Stimulated activated CD4-positive, alpha-beta T cell treated with anti-CD3 and anti-CD28 coated beads, Interleukin-4, amount 100 ng/mL, for 24 hours (primary cell): ENCODE data around the gene GTF2B.
A peak's percentile ranks its signal among the peaks of the same experiment; 100 is the strongest.
"Not testable (repeated sequence)": the region's sequence is repeated elsewhere in the genome, so short reads cannot be mapped to it uniquely, and the experiment has no call there.

Experiments
- DNase-seq: peaks from one replicate; pipeline ENCODE4 v3.0.0-alpha.2; 2020

The GTF2B gene, protein sequence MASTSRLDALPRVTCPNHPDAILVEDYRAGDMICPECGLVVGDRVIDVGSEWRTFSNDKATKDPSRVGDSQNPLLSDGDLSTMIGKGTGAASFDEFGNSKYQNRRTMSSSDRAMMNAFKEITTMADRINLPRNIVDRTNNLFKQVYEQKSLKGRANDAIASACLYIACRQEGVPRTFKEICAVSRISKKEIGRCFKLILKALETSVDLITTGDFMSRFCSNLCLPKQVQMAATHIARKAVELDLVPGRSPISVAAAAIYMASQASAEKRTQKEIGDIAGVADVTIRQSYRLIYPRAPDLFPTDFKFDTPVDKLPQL

DNA sequence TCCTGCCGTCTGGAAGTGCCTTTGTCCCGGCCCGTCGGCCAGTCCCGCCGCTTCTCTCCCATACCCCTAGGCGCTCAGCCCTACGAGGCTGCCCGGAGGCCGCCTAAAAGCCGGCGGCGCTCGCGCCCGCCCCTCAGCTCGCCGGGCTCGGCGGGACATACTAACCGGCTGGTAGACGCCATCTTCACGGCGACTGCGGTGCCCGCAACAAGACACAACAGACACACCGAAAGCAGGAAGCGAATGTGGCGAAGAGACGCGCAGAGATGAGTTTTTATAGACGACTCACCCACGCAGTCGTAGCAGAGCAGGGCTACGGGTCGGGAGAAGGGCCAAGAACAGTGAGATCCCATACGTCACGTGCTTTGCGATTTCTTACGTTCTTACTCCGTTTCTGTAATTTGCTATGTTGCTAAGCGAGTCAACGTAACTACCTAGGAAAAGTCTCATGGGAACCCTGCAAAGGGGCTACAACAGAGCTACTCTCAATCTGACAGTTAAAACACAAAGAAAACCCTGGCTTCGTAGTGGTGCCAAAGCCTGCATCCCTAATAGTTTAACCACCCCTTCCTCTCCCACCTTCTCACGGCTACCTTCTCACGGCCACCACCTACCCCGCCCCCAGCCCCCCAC is at the start of gene GTF2B:
TSS of gene GTF2B (minus strand) at position 250 of the 633 bp plus-strand sequence. CDS start at position 182, 68 bp downstream.
- peak; percentile 95 for DNase-seq

- DNase-seq: not testable (repeated sequence)
Measured at GRCh38 chr1:88938528-88938927, 47.2 kb upstream of the GTF2B start.

- DNase-seq: no peak
Measured at GRCh38 chr1:88936760-88937342, 45.5 kb upstream of the GTF2B start.

GRCh38 chr1:88936223-88936523 is 44.8 kb upstream of the GTF2B start:
- DNase-seq: no peak

DNA sequence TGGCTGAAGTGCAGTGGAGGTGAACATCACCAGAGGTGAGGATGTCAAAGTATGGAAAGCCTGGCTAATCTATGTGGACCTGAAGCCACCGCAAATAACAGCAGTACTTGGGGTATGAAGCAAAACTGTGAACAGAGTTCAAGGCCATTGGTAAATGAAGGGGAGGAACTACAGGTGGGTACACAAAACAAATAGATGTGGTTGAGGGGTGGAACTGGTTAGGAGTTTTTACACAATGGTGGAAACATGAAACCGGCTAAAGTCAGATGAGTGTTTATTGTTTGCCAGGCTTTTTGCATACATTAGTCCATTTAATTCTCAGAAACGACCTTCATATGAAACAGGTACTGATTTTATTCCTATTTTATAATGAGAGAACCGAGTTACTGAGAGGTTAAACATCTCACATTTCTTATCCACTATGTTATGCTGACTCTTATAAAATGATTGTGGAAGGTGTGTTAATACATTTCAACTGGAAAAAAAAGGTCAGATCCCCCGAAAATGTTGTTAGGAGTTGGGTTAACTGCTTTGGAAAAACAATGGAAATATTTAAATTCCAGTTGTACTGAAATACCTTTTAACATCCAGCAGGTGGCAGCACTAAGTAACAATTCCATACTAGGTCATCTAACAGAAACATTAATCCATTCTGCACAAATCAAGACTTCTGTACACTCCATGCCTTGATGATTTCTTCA is 44.3 kb upstream of the GTF2B start:
- DNase-seq: peak; percentile 21

- not testable (repeated sequence) for DNase-seq
Measured at GRCh38 chr1:88930176-88930575, 38.8 kb upstream of the GTF2B start.

DNA sequence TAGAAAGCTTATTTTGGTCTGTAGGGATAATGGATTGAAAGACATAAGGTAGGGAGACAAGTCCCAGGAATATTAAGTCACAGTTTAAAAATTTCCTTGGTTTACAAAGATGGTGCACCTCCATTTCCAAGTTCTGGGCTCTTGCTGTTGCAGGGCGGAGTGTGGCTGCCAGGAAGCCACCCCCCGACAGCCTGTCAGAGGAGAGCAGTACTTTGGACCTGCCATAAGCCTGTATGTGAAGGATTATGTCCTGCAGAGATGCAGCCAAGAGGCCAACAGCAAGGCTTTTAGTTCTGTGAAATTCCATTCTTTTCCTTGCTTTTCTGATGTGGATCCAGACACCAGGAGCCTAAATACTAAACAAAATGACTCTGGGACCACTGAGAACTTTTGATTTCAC is 31.9 kb upstream of the GTF2B start:
- DNase-seq: no peak

- DNase-seq: no peak
Measured at GRCh38 chr1:88922214-88922613, 30.8 kb upstream of the GTF2B start.

GRCh38 chr1:88920845-88921244 is 29.5 kb upstream of the GTF2B start:
- DNase-seq: no peak

DNA sequence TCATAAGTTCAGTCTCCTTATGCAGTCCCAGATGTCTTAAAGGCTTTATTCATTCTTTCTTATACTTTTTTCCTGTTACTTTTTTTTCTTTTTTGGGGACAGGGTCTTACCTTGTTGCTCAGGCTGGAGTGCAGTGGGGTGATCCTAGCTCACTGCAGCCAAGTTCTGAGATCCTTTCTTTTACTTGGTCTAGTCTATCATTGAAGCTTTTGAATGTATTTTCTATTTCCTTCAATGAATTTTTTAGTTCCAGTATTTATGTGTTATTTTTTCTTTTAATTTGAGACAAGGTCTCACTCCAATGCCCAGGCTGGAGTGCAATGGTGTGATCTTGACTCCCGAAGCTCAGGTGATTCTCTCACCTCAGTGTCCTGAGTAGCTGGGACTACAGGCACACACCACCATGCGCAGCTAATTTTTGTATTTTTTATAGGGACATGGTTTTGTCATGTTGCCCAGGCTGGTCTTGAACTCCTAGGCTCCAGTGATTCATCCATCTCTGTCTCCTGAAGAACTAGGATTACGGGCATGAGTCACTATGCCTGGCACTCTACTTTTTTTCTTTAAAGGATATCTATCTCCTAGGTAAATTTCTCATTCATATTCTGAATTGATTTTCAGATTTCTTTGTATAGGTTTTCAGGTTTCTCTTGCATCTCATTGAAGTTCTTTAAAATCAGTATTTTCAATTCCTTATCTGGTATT is 26.1 kb upstream of the GTF2B start:
- DNase-seq: no peak

DNA sequence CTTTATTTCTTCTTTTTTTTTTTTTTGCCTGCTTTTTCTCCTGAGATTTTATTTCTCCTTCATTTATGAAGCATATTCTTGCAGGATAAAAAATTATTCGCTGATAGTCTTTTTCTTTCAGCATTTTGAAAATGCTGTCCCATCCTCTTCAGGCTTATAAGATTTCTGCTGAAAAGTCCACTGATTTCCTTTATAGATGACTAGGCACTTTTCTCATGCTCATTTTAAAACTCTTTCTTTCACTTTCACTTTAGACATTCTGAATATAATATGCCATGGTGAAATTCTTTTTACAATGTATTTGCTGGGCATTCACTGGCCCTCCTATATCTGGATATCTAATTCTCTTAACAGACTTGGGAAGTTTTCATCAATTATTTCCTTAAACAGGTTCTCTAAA is 25.5 kb upstream of the GTF2B start:
- no peak for DNase-seq

- not testable (repeated sequence) for DNase-seq
Measured at GRCh38 chr1:88911800-88912199, 20.4 kb upstream of the GTF2B start.

DNA sequence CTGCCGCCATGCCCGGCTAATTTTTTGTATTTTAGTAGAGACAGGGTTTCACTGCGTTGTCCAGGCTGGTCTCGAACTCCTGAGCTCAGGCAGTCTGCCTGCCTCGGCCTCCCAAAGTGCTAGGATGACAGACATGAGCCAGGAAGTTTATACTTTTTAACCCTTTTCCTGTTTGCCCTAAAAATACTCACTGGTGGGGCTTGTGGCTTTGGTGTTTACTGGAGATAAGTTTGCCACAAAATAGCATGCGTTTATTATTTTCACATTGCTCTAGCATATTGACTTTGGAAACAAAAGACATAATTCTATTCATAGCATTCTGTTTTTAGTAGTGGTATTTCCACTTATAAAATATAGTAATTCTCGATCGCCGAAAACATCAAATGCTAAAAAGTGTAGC is 19.8 kb upstream of the GTF2B start:
- DNase-seq: no peak

- no peak for DNase-seq
Measured at GRCh38 chr1:88910401-88910800, 19.0 kb upstream of the GTF2B start.

DNA sequence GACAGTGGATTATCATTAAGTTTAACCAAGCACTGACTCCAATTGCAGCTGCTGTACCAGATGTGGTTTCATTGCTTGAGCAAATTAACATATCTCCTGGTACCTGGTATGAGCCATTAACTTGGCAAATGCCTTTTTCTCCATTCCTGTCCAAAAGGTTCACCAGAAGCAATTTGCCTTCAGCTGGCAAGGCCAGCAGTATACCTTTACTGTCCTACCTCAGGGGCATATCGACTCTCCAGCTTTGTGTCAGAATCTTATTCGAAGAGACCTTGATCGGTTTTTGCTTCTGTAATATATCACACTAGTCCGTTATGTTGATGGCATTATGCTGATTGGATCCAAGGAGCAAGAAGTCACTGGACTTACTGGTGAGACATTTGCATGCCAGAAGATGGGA is 9.5 kb upstream of the GTF2B start:
- DNase-seq: no peak

DNA sequence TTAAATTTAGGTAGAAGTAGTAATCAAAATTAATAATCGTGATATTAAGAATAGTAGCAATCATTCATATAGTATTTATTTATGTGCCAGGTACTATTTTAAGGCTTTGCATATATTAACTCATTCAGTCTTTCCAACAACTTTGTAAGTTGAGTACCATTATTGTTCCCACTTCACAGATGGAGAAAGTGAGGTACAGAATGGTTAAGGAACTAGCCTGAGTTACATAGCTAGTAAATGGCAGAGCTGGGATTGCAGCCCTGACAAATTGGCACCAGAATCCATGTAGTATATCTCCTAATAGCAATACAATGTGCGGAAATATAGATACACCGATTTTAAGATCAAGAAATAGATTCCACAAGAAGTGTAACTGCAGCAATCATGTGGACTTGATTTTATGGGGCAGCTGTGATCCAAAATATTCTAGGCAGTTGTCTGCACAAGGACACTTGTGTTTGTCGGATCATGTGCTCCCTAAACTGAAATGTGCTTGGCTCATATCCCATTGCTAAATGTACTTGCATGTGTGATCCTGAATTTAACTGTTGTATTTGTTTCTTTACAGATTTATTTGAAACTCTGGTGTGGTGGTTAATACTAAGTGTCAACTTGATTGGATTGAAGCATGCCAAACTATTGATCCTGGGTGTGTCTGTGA is 5.8 kb upstream of the GTF2B start:
- no peak for DNase-seq

DNA sequence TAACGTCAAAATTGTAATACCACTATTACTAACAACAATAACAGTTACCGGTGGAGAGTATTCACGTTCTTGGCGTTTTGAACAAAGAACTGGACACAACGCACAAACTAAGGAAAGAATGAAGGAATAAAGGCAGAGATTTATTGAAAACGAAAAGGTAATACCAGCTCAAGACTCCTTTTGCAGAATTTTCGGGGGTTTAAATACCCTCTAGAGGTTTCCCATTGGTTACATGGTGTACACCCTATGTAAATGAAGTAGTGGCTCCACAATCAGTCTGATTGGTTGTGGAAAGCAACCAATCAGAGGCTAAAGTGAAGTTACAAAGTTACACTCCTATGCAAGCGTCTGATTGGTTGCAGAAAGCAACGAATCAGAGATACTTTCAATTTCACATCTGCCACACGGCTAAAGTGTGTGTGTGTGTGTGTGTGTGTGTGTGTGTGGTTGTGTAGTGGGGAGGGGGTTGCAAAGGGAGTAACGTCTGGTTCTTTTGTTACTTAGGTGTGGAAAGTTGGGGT is 1.1 kb upstream of the GTF2B start:
- no peak for DNase-seq

- DNase-seq: no peak
Measured at GRCh38 chr1:88891951-88892340, 579 bp upstream of the GTF2B start.

DNA sequence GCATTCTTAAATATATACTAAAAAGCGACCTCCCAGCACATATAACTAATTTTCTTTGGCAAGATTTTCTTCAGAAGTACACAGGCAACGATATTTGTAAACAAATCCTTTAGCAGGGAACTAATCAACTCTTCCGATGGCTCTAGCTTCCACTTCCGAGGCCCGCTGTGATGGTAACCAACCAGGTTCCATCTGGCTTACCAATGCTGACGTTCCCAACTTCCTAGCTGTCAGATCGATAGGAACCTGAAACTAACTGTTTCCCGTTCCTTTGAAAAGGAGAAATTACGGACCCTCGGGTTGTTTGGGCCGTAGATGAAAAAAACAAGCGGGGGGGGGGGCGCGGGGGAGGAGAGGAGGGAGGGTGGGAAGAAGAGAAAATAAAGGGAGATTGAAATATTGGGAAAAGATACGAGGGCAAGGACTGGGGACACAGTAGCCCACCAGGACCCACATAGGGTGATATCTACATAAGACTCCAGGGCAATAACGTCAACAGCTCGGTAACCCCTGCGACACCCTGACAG is 513 bp downstream of the GTF2B start:
- peak; percentile 40 for DNase-seq

GRCh38 chr1:88890131-88890530 is 1.2 kb downstream of the GTF2B start:
- DNase-seq: no peak

GRCh38 chr1:88888750-88889149 is 2.6 kb downstream of the GTF2B start:
- no peak for DNase-seq

GRCh38 chr1:88885933-88886332 is 5.4 kb downstream of the GTF2B start:
- no peak for DNase-seq
